Measurements from ENCODE around the gene VWCE. TPM values are rescaled to one million over a fixed set of nuclear protein-coding genes. Genes with fewer than 3 reads are reported as not detected.

Gene VWCE
- total RNA-seq, 1 experiment from 2014 or later = 0.41 TPM

DNA sequence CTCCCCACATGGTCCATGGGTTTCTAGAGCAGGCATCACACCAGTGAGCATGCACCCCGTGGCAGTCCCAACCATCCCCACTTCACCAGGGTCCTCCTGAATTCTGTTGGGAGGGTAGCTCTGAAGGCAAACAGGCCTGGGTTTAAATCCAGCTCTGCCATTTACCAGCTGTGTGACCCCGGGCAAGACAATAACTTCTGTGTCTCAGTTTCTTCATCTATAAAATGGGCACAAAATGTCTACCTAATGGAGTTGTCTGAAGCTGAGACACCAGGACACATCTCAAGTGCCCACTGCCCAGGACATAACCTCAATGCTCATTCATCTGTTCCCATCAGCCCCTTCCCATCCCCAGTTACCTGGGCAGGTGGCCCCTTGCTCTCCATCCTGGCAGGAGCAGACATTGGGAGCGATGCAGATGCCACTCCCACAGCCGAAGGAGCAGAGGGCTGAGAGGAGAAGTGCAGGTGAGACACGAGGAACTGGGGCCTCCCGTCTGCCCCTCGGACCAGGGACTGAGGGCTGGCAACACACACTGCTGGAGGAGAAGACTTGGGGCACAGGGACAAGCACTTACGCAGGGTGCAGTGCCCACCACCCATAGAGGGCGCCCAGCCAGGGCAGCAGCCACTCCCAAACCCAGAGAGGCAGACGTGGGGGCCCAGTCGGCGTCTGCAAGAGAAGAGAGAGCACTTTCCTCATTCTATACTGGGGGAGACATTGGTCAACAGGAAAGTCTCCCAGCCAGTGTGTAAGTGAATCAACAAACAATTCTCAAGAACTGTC, 4.0 kb downstream of the VWCE start:
- Histone ChIP-seq H3K4me1 (replicated peaks; ENCODE audit: insufficient read depth) (no peaks in the 10 kb centered on the region), H3K79me2 (ENCODE audit: low read depth) (no peaks in the 10 kb centered on the region), H3K36me3 (ENCODE audit: low read depth) (no peaks in the 10 kb centered on the region), H3F3A (ENCODE audit: insufficient read depth, low read depth) (no peaks in the 10 kb centered on the region), H2AFZ (no peak overlapping the region), H3K4me3 (no peak overlapping the region), H3K9me3 (ENCODE audit: insufficient read depth, low read depth) (no peaks in the 10 kb centered on the region), H3K27me3 (ENCODE audit: insufficient read depth, low read depth) (peaks cover 14% of the 10 kb centered on the region; the same call in 1 of the 2 replicates), H3K27ac (no peak overlapping the region), H3K4me2 (no peak overlapping the region), H3K9me2 (ENCODE audit: insufficient read depth) (no peaks in the 10 kb centered on the region), H4K20me1 (ENCODE audit: insufficient read depth) (0 out of 2 replicates have a peak, but pooled peaks cover 4% of the 10 kb centered on the region)
- intact Hi-C loops (cut with micrococcal nuclease; ENCODE audit: unreplicated experiment) = no loop called here
- POLR2A ChIA-PET (ENCODE audit: unreplicated experiment) = no interaction called here
- CTCF ChIA-PET = no interaction called here
- TF ChIP-seq, protein P1, sequence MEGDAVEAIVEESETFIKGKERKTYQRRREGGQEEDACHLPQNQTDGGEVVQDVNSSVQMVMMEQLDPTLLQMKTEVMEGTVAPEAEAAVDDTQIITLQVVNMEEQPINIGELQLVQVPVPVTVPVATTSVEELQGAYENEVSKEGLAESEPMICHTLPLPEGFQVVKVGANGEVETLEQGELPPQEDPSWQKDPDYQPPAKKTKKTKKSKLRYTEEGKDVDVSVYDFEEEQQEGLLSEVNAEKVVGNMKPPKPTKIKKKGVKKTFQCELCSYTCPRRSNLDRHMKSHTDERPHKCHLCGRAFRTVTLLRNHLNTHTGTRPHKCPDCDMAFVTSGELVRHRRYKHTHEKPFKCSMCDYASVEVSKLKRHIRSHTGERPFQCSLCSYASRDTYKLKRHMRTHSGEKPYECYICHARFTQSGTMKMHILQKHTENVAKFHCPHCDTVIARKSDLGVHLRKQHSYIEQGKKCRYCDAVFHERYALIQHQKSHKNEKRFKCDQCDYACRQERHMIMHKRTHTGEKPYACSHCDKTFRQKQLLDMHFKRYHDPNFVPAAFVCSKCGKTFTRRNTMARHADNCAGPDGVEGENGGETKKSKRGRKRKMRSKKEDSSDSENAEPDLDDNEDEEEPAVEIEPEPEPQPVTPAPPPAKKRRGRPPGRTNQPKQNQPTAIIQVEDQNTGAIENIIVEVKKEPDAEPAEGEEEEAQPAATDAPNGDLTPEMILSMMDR (conservative IDR thresholded peaks at IDR 0.05) = no peak; the same call in 1 of the 2 replicates
- TF ChIP-seq EZH2 (IDR thresholded peaks at IDR 0.05; ENCODE audit: low read depth) = no peak
- DNase-seq = no peak
- BruUV-seq (replicated peaks) = no TSS peak

DNA sequence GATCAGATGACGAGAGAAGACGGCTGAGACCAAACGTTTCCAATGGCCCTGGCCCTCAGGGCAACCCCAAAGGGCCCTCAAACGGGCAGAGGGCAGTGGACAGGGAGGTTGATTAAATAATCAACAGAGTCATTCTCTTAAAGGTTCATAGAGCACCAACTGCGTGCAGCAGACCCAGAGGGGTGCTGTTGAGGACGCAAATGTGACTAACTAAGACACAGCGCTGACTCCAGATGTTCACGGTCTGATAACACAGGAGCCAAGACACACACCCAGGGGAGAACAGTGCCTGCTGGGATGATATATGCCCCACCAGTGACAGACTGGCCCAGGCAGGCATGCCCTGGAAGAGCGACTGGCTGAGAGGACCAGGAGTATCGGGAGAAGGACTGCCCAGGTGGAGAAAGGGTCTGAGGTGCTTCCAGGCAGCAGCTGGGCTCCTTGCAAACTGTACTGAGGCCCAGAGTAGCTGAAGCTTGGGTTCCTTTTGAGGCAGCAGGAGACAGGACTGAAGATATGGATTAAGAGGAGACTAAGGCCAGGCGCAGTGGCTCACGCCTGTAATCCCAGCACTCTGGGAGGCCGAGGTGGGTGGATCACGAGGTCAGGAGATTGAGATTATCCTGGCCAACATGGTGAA, 7.7 kb downstream of the VWCE start:
- no peak overlapping the region for H3K4me3 ChIP-seq
- H3K9me2 ChIP-seq (ENCODE audit: insufficient read depth) = no peaks in the 10 kb centered on the region
- H3K9me3 ChIP-seq (ENCODE audit: insufficient read depth, low read depth) = no peaks in the 10 kb centered on the region
- no peaks in the 10 kb centered on the region for H3K27me3 ChIP-seq (ENCODE audit: insufficient read depth, low read depth)
- H3K4me1 ChIP-seq (replicated peaks; ENCODE audit: insufficient read depth) = no peaks in the 10 kb centered on the region
- no peaks in the 10 kb centered on the region for H3K79me2 ChIP-seq (ENCODE audit: low read depth)
- no peak for DNase-seq
- H3F3A ChIP-seq (ENCODE audit: insufficient read depth, low read depth) = no peaks in the 10 kb centered on the region; the same call in 1 of the 2 replicates
- H2AFZ ChIP-seq = no peak overlapping the region
- H4K20me1 ChIP-seq (ENCODE audit: insufficient read depth) = 0 out of 2 replicates have a peak, but pooled peaks cover 3% of the 10 kb centered on the region
- intact Hi-C loops (cut with micrococcal nuclease; ENCODE audit: unreplicated experiment) = no loop called here
- TF ChIP-seq, protein P1 (conservative IDR thresholded peaks at IDR 0.05) = no peak
- no peak for TF ChIP-seq EZH2 (IDR thresholded peaks at IDR 0.05; ENCODE audit: low read depth)
- H3K27ac ChIP-seq = no peak overlapping the region
- BruUV-seq (replicated peaks) = no TSS peak
- ChIA-PET CTCF (interaction anchor here (0.7 kb wide), 2 partner anchors 25 to 348 kb away, joined by 10 to 14 read pairs; no protein-coding TSS in a partner anchor), POLR2A (ENCODE audit: unreplicated experiment) (no interaction called here)
- no peak overlapping the region for H3K4me2 ChIP-seq
- H3K36me3 ChIP-seq (ENCODE audit: low read depth) = no peaks in the 10 kb centered on the region

DNA sequence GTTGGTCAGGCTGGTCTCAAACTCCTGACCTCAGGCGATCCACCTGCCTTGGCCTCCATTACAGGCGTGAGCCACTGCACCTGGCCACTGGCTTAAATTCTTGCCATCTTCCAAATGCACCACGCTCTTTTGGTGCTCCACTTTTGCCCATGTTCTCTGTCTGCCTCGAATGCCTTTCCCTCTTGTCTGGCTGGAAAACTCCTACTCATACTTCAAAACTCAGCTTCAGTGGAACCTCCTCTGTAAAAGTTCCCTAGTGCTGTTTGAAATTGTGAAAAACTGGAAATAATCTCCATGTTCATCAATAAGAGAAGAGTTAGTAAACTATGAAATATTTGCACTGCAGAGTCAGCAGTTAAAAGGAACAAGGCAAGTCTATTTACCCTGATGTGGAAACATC, 11.5 kb downstream of the VWCE start:
- CTCF ChIA-PET = no interaction called here
- intact Hi-C loops (cut with micrococcal nuclease; ENCODE audit: unreplicated experiment) = no loop called here
- Histone ChIP-seq H3K27me3 (ENCODE audit: insufficient read depth, low read depth) (peaks cover 10% of the 10 kb centered on the region), H4K20me1 (ENCODE audit: insufficient read depth) (no peaks in the 10 kb centered on the region), H3F3A (ENCODE audit: insufficient read depth, low read depth) (no peaks in the 10 kb centered on the region; the same call in 1 of the 2 replicates), H3K9me3 (ENCODE audit: insufficient read depth, low read depth) (no peaks in the 10 kb centered on the region), H3K79me2 (ENCODE audit: low read depth) (no peaks in the 10 kb centered on the region), H2AFZ (no peak overlapping the region), H3K9me2 (ENCODE audit: insufficient read depth) (no peaks in the 10 kb centered on the region), H3K4me1 (replicated peaks; ENCODE audit: insufficient read depth) (no peaks in the 10 kb centered on the region), H3K4me2 (no peak overlapping the region), H3K27ac (no peak overlapping the region), H3K4me3 (no peak overlapping the region), H3K36me3 (ENCODE audit: low read depth) (no peaks in the 10 kb centered on the region)
- no TSS peak for BruUV-seq (replicated peaks)
- TF ChIP-seq, protein P1 (conservative IDR thresholded peaks at IDR 0.05) = no peak
- no peak for TF ChIP-seq EZH2 (IDR thresholded peaks at IDR 0.05; ENCODE audit: low read depth)
- POLR2A ChIA-PET (ENCODE audit: unreplicated experiment) = no interaction called here
- no peak for DNase-seq

Measured in PC-9 (cell line).